ENCODE results near the gene SPRED3. TPM values are rescaled to one million over a fixed set of nuclear protein-coding genes. Genes with fewer than 3 reads are reported as not detected.
"Not testable (repeated sequence)": the region's sequence is repeated elsewhere in the genome, so short reads cannot be mapped to it uniquely, and the experiment has no call there.

Gene SPRED3
- polyA plus RNA-seq, 12 donors: 0.31 to 0.98 (median 0.52) TPM; not detected in 2

GRCh38 chr19:38417544-38418506 is 29.3 kb downstream of the SPRED3 start:
- peak; percentile 23 for DNase-seq

DNA sequence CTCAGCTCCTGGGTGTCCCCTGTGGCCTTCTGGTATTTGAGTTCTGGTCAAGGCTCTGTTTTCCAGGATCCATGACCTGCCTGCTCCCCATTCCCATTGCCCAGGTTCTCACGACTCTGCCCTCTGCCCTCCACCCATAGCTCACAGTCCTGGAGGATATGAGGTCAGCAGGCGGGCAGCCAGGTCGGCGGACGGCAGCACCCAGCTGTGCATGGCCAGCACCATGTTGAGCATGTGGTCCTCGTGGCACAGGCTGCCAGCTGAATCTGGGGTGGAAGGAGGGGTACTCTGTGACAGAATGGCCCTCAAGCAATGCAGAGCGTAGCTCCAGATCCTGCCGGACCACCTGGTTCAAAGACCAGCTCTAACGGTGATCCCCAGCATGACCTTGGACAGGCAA is 32.4 kb downstream of the SPRED3 start:
- DNase-seq: no peak

DNA sequence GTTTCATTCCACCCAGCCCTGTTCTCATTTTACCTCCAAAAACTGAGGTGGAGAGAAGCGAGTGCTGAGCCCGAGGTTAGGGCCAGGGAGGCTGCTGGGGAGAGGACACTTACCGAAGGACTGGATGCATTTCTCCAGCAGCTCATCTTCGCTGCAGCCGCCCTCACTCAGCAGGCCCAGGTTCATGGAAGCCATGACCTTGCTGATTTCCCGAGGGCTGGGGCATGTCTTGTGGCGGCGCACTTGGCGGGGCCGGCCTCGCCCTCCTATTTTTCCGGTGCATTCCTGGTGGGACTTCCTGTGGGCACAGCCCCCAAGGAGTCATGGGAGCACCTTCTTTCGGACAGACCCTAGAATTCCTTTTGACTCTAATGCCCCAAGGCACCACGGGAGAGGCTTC is 33.4 kb downstream of the SPRED3 start:
- DNase-seq: no peak

DNA sequence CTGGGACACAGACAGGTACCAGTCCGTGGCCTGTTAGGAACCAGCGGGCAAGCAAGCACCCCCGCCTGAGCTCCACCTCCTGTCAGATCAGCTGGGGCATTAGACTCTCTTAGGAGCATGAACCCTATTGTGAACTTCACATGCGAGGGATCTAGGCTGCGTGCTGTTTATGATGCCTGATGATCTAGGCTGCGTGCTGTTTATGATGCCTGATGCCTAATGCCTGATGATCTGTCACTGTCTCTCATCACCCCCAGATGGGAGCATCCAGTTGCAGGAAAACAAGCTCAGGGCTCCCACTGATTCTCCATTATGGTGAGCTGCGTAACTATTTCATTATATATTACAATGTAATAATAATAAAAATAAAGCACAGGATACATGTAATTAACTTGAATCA is 33.9 kb downstream of the SPRED3 start:
- DNase-seq: no peak

- no peak for DNase-seq
Observed at GRCh38 chr19:38424272-38424671, 35.8 kb downstream of the SPRED3 start.

- no peak for DNase-seq
Observed at GRCh38 chr19:38425222-38425809, 36.8 kb downstream of the SPRED3 start.

DNA sequence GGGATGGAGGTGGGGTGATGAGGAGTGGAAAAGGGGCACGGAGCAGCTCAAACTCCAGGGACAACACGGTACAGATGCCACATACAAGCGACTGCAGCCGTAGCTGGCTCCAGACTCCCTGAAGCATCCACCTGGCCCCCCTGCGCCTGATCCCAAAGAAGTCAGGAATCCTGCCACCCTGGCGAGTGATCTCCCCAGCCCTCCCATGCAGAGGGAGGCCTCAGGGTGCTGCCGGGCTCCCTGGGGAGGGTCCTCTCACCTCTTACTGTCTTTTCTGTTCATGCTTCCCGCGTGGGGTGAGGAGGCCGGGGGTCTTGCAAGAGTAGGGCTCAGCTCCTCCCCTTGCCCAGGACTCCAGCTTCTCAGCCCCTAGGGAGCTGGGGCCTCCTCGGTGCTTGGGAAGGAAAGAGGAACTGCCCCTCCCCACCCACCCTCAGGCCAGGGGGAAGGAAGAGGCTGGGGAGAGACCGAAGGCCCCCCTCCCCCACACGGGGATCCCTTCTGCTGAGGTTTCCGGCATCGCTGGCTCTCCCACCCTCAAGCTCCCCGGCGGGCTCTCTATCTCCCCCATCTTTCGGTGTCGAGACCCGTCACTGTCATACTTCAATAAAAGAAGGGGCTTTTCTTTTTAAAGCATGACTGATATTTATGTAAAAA is 37.4 kb downstream of the SPRED3 start, which contains the start of gene RASGRP4:
TSS of gene RASGRP4 (minus strand) at position 410 of the 657 bp plus-strand sequence. CDS start at position 282, 128 bp downstream.
- no peak for DNase-seq

- DNase-seq: not testable (repeated sequence)
Observed at GRCh38 chr19:38427035-38427677, 38.7 kb downstream of the SPRED3 start.

- no peak for DNase-seq
Observed at GRCh38 chr19:38429055-38429810, 40.7 kb downstream of the SPRED3 start.

DNA sequence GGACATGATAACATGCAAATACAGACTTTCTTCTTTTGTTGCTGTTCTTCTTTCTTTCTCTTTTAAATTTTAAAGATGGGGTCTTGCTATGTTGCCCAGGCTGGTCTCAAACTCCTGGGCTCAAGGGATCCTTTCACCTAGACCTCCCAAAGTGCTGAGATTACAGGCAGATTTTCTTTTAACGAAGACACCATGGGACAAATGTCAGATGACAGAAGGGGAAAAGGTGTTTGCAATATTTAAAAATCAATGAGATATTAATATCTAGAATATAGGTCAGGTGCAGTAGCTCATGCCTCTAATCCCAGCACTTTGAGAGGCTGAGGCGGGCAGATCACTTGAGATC is 41.3 kb downstream of the SPRED3 start:
- DNase-seq: no peak

DNA sequence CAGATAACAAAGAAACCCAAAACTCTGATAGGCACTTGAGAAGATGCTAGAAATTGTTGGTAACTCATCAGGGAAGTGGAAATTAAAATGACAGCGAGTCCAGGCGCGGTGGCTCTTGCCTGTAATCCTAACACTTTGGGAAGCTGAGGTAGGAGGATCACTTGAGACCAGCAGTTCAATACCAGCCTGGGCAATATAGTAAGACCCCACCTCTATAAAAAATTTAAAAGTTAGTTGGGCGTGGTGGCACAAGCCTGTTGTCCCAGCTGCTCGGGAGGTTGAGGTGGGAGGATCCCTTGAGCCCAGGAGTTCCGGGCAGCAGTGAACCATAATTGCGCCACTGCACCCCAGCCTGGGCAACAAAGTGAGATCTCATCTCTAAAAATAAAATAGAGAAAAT is 42.4 kb downstream of the SPRED3 start:
- no peak for DNase-seq

- peak; percentile 45 for DNase-seq
Observed at GRCh38 chr19:38433268-38433733, 44.8 kb downstream of the SPRED3 start, which contains the start of gene RYR1. TSS of gene RYR1 (plus strand) at chr19:38433691. CDS start at chr19:38433830, 139 bp downstream.

DNA sequence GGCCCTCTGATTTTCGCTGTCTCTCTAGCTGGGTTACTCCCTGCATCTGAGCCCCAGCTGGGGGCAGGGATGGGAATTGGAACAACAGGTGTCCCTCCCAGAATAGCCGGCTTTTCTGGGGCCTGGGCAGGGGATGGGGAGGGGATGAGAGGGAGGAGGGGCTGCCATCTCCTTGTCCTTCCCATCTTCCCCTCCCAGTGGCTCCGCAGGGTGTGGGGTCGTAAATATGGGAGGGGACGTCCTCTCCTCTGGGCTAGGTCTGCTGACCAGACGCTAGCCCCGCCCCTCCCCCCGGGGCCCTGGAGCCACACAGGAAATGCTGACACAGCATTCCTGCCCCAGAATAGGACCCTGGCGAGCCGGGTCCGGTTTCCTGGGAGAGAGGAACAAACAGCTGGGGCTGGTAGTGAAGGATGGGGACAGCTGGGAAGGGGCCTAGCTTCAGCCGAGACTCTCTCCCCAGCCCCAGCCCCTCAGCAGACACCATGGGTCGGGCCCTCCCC is 46.1 kb downstream of the SPRED3 start:
- peak; percentile 67 for DNase-seq

DNA sequence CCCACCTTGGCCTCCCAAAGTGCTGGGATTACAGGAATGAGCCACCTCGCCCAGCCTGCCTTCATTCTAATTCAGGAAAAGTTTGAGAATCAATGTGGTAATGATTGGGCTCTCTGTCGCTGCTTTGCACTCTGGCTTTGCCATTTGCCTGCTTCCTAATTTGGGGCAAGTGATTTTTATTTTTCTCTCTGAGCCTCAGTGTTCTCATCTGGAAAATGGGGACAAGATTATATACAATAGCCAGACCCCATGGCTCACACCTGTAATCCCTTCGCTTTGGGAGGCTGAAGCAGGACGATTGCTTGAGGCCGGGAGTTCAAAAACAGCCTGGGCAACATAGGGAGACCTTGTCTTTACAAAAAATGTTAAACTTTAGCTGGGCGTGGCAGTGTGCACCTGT is 48.8 kb downstream of the SPRED3 start:
- no peak for DNase-seq

- no peak for DNase-seq
Observed at GRCh38 chr19:38437917-38438316, 49.4 kb downstream of the SPRED3 start.

DNA sequence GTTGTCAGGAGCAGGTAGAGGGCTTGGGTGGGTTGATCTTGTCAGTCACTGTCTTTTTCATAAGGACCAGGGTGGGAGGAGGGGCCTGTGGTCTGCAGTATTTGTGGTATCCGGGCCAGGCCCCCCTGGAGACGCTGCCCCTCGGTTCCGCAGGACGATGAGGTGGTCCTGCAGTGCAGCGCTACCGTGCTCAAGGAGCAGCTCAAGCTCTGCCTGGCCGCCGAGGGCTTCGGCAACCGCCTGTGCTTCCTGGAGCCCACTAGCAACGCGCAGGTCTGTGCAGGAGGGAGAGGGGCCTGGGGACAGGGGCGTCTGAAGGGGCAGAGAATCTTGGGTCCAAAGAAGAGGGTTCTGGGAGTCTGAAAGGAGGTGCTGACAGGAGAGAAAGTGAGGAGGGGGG is 52.1 kb downstream of the SPRED3 start:
- DNase-seq: no peak

- DNase-seq: no peak
Observed at GRCh38 chr19:38441657-38442348, 53.3 kb downstream of the SPRED3 start.

DNA sequence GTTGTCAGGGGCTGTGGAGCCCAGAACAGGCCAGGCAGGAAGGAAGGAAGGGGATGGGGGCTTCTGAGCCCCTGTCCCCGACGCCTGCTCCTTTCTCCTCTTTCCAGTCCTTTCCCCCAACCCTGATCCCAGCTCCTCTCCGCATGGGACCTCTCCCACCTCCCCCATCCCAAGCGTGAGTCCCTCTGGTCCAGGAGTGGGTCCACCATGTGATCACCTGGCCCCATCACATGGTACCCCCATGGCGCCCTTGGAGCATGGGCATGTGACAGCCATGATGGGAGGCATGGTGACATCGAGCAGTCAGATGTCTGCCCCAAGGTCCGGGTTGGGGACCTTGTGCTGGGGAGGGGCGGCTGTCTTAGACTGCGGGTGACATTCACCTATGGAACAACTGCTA is 54.2 kb downstream of the SPRED3 start:
- DNase-seq: no peak

DNA sequence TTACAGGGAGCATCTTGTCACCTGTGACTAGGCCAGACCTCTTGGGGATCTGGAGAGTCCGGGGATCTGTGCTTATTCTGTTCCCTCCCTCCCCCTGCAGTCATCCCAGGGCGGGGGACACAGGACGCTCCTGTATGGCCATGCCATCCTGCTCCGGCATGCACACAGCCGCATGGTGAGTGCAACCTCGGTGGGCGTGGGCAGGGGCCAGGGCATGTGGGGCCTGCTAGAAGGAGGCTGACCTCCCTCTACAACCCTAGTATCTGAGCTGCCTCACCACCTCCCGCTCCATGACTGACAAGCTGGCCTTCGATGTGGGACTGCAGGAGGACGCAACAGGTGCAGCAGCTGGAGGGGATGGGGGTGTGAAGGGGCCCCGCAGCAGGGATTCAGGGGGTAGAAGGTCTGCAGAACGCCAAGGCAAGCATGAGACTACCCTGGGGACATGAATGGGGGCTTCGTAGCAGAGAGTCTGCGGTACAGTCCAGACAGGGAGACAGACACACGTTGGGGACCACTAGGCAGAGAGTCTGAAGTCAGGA is 55.0 kb downstream of the SPRED3 start:
- DNase-seq: no peak

GRCh38 chr19:38444026-38444425 is 55.5 kb downstream of the SPRED3 start:
- no peak for DNase-seq

Data from muscle of arm (tissue), 12 donors.